NCI-H2081 treated with DMSO at 0.1 percent for 48 hours (cell line): ENCODE results near the gene LAMA2.

Experiments
- DNase-seq: peaks from one replicate; lab custom pipeline; 2025; lab: John Stamatoyannopoulos, UW

LAMA2 gene

DNA sequence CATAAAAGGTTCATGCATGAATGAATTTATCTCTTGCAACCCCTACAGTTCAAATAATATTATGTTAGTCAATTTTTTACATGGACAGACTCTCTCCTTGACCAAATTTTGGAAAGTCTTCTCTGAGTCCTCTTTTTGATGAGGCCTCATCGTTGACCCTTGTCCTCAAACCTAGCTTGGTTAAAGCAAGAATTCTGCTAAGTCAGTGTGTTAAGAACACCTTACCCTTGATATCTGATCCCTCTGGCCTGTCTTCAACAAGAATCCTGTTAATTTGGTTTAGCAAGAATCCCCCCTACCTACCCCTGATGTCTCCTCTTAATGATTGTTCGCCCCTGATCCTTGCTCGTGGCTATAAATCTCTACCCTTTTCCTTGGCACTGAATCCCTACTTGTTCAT lies 301.4 kb downstream of the LAMA2 start:
- DNase-seq = no peak

DNA sequence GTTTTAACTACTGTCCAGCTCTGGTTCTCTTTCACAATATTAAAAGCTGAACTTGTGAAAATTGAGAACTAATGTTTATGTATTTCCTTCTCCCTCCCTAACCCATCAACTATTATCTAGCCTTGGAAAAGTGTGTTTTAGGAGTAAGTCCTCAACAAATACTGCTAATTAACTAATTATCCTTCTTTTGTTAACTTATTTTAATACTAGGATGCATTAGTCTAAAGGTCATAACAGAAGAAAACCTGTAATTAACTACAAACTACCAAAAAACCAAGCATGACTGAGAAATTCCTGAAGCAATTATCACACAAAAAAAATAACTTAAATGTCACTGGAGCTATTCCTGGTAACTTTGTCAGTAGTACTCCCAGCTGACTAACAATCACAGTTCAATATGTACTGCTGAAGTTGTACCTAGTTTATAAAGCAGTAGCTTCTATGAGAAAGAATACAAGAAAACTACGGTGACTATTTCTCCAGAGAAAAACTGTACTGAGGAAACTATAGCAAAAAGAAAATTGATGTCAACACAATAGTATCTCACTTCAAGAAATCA lies 301.9 kb downstream of the LAMA2 start:
- no peak for DNase-seq

GRCh38 chr6:129186988-129187387 lies 304.1 kb downstream of the LAMA2 start:
- no peak for DNase-seq

DNA sequence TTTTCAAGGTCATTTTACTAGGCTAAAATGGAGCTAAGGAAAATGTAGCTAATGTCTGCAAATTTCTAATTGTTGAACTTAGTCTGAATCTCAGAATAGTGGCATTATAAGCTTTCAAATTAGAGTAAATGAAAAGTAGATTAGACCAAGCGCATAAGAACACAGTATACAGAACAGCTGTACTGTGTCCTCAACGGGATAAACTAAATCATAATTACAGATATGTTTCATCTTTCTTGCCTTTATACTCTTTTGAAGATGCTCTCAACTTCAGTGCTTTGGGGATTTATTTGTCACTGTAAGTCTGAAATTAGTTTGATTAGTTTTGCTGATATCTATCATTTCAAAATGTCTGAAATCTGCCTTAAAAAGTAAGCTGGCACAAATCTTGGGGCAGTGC lies 305.4 kb downstream of the LAMA2 start:
- DNase-seq = no peak

- DNase-seq = no peak
Observed at GRCh38 chr6:129188795-129189194, 305.9 kb downstream of the LAMA2 start.

- no peak for DNase-seq
Observed at GRCh38 chr6:129189266-129189665, 306.3 kb downstream of the LAMA2 start.

- no peak for DNase-seq
Observed at GRCh38 chr6:129191235-129191634, 308.3 kb downstream of the LAMA2 start.

- no peak for DNase-seq
Observed at GRCh38 chr6:129192458-129192989, 309.6 kb downstream of the LAMA2 start.

GRCh38 chr6:129194306-129194941 lies 311.5 kb downstream of the LAMA2 start:
- no peak for DNase-seq

DNA sequence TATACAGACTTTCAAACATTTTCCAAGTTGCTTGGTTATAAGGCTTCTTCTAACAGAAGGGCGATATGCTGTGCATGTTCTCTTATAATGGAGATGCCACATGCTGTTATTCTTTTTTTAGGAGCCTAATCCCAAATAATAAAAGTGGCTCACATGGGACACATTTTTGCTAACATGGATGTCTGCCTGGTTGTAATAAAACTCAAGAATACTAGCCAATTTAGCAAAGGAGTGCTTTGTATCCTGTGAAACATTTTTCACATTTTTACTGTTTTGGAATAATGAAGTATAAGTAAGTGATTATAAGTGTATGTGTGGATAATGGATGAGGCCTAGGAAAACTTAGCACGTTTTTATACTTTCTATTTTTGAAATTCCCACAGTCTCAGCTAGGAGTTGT lies 312.2 kb downstream of the LAMA2 start:
- DNase-seq = no peak

- DNase-seq = no peak
Observed at GRCh38 chr6:129195643-129196042, 312.7 kb downstream of the LAMA2 start.

DNA sequence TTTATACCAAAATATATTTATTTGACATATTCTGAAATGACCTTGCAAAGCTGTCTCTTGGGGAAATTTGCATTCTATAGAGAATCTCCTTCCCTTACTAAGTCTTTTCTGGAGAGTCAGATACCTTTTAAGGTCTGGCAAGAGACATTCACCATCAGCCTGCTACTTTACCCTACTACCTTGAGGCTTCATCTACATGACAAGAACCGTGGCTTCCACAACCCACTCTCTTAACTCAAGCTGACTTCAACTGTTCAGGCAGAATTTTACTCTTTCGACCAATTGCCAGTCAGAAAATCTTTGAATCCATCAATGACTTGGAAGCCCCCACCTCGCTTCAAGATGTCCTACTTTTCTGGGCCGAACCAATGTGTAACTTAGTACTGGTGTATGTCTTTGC lies 314.2 kb downstream of the LAMA2 start:
- DNase-seq = no peak

DNA sequence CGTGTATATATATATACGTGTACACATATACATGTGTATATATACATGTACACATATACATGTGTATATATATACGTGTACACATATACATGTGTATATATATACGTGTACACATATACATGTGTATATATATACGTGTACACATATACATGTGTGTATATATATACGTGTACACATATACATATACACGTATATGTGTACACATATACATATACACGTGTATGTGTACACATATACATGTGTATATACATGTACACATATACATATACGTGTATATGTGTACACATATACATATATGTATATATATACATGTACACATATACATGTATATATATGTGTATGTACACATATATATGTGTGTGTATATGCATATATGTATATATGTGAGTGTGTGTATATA lies 317.2 kb downstream of the LAMA2 start:
- no peak for DNase-seq

- DNase-seq = no peak
Observed at GRCh38 chr6:129203190-129203900, 320.4 kb downstream of the LAMA2 start.

DNA sequence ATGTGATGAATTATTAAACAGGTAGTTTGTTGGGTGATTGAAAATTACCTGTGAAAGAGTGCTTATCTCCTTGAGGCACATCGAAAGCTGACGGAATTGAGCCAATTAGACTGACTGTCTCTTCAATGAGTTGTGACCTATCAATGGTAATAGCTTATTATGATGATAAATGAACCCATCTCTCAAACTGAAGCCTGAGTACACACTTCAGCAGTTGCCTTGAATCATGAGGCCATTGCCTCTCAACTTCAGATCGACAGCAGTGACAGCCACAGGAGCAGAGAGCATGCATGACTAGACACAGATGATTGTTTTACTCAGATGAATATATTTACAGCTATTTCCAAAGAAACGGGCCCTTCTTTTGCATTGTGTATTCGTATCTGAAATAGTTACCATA lies 323.9 kb downstream of the LAMA2 start:
- no peak for DNase-seq

- DNase-seq = no peak
Observed at GRCh38 chr6:129207832-129208231, 324.9 kb downstream of the LAMA2 start.

DNA sequence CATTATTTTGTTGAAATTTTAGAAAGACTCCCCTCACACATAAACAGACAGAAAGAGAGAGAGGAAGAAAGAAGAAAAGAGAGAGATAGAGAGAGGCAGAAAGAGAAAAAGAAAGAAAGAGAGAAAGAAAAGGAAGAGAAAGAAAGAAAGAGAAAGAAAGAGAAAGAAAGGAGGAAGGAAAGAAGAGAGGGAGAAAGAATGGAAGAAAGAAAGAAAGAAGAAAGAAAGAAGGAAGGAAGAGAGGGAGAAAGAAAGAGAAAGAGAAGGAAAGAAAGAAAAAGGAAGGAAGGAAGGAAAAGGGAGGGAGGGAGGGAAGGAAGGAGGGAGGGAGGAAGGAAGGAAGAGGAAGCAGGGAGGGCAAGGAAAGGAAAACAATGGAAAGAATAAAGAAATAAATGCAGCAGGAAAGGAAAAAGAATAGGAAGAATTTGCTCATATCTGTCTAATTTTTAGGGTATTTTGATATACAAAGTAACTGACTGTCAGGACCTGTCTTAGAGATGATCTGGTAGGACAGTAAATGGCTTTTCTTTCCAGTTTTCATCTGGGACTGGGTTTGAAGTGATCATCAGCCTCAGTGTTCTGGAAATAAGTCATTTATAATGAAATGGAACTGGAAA lies 325.6 kb downstream of the LAMA2 start:
- no peak for DNase-seq

DNA sequence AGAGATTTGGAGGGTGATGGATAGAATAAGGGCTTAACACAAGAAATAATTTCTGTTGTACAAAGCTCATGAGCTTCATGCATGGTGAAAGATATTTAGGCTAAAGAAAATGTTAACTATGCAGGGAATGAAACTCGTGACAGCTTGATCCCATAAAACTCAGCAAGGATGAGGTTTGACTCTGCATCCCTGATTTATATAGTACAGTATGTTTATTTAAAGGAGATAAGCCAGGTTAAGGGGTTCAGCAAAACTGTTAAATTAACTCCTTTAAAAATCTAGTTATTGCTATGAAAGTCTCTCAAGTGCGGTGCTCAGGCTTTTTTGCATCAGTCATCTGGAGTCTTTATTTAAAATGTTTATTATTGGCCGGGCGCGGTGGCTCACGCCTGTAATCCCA lies 326.4 kb downstream of the LAMA2 start:
- no peak for DNase-seq

GRCh38 chr6:129210684-129211083 lies 327.7 kb downstream of the LAMA2 start:
- DNase-seq = no peak

GRCh38 chr6:129211626-129212025 lies 328.7 kb downstream of the LAMA2 start:
- no peak for DNase-seq

- DNase-seq = no peak
Observed at GRCh38 chr6:129212081-129212480, 329.1 kb downstream of the LAMA2 start.

DNA sequence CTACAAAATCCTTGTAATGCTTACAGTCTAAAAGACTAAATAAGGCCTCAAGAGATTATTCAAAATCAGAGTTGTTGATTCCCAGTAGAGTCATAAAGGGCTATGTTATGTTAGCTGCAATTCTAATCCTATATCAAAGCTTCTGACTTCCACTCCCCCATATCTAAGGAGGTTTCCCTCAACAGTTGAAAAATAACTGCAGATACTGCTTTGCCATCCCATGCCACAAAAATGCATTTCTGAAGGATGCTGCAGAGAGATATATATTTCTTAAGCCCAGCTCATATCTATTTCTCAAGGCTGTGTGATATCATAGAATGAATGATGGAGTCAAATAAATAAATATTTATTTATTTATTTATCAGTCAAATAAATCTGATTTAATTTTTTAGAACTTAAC lies 332.3 kb downstream of the LAMA2 start:
- DNase-seq = no peak
